GM23338 (cell line): Measurements from ENCODE around the gene YAP1. TPM values are rescaled to one million over a fixed set of nuclear protein-coding genes. Genes with fewer than 3 reads are reported as not detected.

Source experiments
- ATAC-seq: fragments of 200-7000 bp; cut with Tn5 transposase; 3 replicates; pipeline ENCODE4 v1.9.1; 2020
- DNase-seq: peaks from one replicate; pipeline ENCODE4 v3.0.0-alpha.2; 2015; ENCODE audit warnings: low spot score
- H2AFZ ChIP-seq: fragments of 200-600 bp; sonication (generic); 2 replicates; pipeline ENCODE4 v1.8.0; 2016; ENCODE audit warnings: antibody characterized with exemption, mild to moderate bottlenecking, moderate library complexity
- H3F3A ChIP-seq: fragments of 200-600 bp; sonication (generic); replicated peaks from 2 replicates; pipeline ENCODE4 v1.8.0; 2017; ENCODE audit warnings: antibody characterized with exemption, mixed run types, low read depth
- H3K27ac ChIP-seq: fragments of 200-600 bp; sonication (generic); 2 replicates; pipeline ENCODE4 v1.6.1; 2016; ENCODE audit warnings: low read depth
- H3K27me3 ChIP-seq: fragments of 200-600 bp; sonication (generic); 2 replicates; pipeline ENCODE4 v1.8.0; 2016; ENCODE audit warnings: mild to moderate bottlenecking, mixed run types, moderate library complexity; ENCODE audit not compliant: insufficient read depth
- H3K36me3 ChIP-seq: fragments of 200-600 bp; sonication (generic); 2 replicates; pipeline ENCODE4 v1.8.0; 2016; ENCODE audit warnings: mild to moderate bottlenecking; ENCODE audit not compliant: insufficient read depth
- H3K4me1 ChIP-seq: fragments of 200-600 bp; sonication (generic); 2 replicates; pipeline ENCODE4 v1.8.0; 2016; ENCODE audit warnings: mild to moderate bottlenecking, moderate library complexity; ENCODE audit not compliant: insufficient read depth
- H3K4me2 ChIP-seq: fragments of 200-600 bp; sonication (generic); 2 replicates; pipeline ENCODE4 v1.7.1; 2017; ENCODE audit warnings: mixed run types
- H3K4me3 ChIP-seq: fragments of 200-600 bp; sonication (generic); 2 replicates; pipeline ENCODE4 v1.6.1; 2016; ENCODE audit warnings: mixed run types
- H3K79me2 ChIP-seq: fragments of 200-600 bp; sonication (generic); replicated peaks from 2 replicates; pipeline ENCODE4 v1.8.0; 2017; ENCODE audit warnings: mild to moderate bottlenecking; ENCODE audit not compliant: insufficient read depth
- H3K9me2 ChIP-seq: fragments of 200-600 bp; sonication (generic); 2 replicates; pipeline ENCODE4 v1.8.0; 2017; ENCODE audit not compliant: insufficient read depth
- H4K20me1 ChIP-seq: fragments of 200-600 bp; sonication (generic); replicated peaks from 2 replicates; pipeline ENCODE4 v1.8.0; 2017; ENCODE audit warnings: mild to moderate bottlenecking; ENCODE audit not compliant: insufficient read depth
- H3K27ac Mint-ChIP-seq: 2 replicates; pipeline ENCODE4 v1.8.0; 2020; ENCODE audit warnings: inconsistent platforms, mild to moderate bottlenecking, moderate library complexity, mixed read lengths
- H3K27me3 Mint-ChIP-seq: 3 replicates; pipeline ENCODE4 v1.8.0; 2022; ENCODE audit warnings: low read depth, mild to moderate bottlenecking, moderate library complexity, mixed read lengths, inconsistent platforms; ENCODE audit not compliant: insufficient read depth, poor library complexity
- H3K36me3 Mint-ChIP-seq: 3 replicates; pipeline ENCODE4 v1.8.0; 2021; ENCODE audit warnings: low read depth, mild to moderate bottlenecking, inconsistent platforms, moderate library complexity, mixed read lengths
- H3K4me1 Mint-ChIP-seq: 3 replicates; pipeline ENCODE4 v1.8.0; 2020; ENCODE audit warnings: mild to moderate bottlenecking, inconsistent platforms, mixed read lengths
- H3K4me3 Mint-ChIP-seq: 3 replicates; pipeline ENCODE4 v1.8.0; 2021; ENCODE audit warnings: moderate library complexity, mild to moderate bottlenecking, inconsistent platforms, mixed read lengths
- H3K9me3 Mint-ChIP-seq: 3 replicates; pipeline ENCODE4 v1.8.0; 2020; ENCODE audit warnings: moderate library complexity, mild to moderate bottlenecking, inconsistent platforms, mixed read lengths
- CTCF ChIP-seq, 2 experiments: fragments of 200-600 bp in 1 of 2; sonication (generic) in 1 of 2; conservative IDR thresholded peaks; 2 replicates each; pipeline versions ENCODE4 v1.5.1 to v1.6.1; 2016 to 2017; ENCODE audit warnings: antibody characterized with exemption in 2 of 2, low read depth in 2 of 2, mild to moderate bottlenecking in 2 of 2, moderate library complexity in 1 of 2
- EZH2phosphoT487 ChIP-seq: fragments of 200-600 bp; sonication (generic); IDR thresholded peaks from one replicate; pipeline ENCODE4 v1.8.1; 2018; ENCODE audit warnings: antibody characterized with exemption; ENCODE audit not compliant: unreplicated experiment
- JUNB ChIP-seq: IDR thresholded peaks from one replicate; pipeline ENCODE4 v1.6.1; 2016; ENCODE audit warnings: antibody characterized with exemption; ENCODE audit not compliant: unreplicated experiment
- REST ChIP-seq: IDR thresholded peaks from one replicate; pipeline ENCODE4 v1.6.1; 2018; ENCODE audit warnings: antibody characterized with exemption; ENCODE audit not compliant: unreplicated experiment
- ZNF114 ChIP-seq: fragments of 250-450 bp; sonication (Bioruptor Pico); IDR thresholded peaks from 2 replicates; pipeline ENCODE4 v1.5.0; 2020; ENCODE audit warnings: mild to moderate bottlenecking, moderate library complexity
- ZNF462 ChIP-seq: fragments of 250-450 bp; sonication (Bioruptor Pico); IDR thresholded peaks from 2 replicates; pipeline ENCODE4 v1.5.0; 2020; ENCODE audit warnings: mild to moderate bottlenecking, moderate library complexity
- polyA plus RNA-seq: library from polyadenylated mRNA; unstranded; fragments of >200 nt; fragmentation: Nextera tagmentation; extraction: Ambion mirVana; gene quantifications from 2 replicates; pipeline ENCODE4 v1.2.1, GENCODE V29; 2016
- total RNA-seq: library from RNA; depleted of rRNA; stranded (reverse); fragments of >200 nt; shearing (Covaris generic); gene quantifications from 2 replicates; pipeline ENCODE4 v1.2.3, GENCODE V29; 2014

YAP1 gene
- total and polyA plus RNA-seq, 2 experiments from 2014 or later: 17.2 to 155 TPM

GRCh38 chr11:102070766-102071165 lies 39.5 kb upstream of the YAP1 start:
- no peaks in the 10 kb centered on the region for H3K27me3 Mint-ChIP-seq
- H3K36me3 Mint-ChIP-seq: peaks cover 15% of the 10 kb centered on the region
- Histone ChIP-seq H3K4me2 (no peak overlapping the region), H4K20me1 (no peaks in the 10 kb centered on the region), H3K79me2 (no peaks in the 10 kb centered on the region), H3K36me3 (no peaks in the 10 kb centered on the region), H3K4me1 (no peaks in the 10 kb centered on the region), H3K9me2 (no peaks in the 10 kb centered on the region), H3K27ac (no peak overlapping the region), H3K4me3 (no peak overlapping the region), H3F3A (no peaks in the 10 kb centered on the region), H2AFZ (no peak overlapping the region), H3K27me3 (no peaks in the 10 kb centered on the region)
- no peak for ATAC-seq
- DNase-seq: no peak
- peaks cover 3% of the 10 kb centered on the region; the same call in 2 of the 3 replicates for H3K4me1 Mint-ChIP-seq
- H3K4me3 Mint-ChIP-seq: no peak overlapping the region
- H3K9me3 Mint-ChIP-seq: peaks cover 26% of the 10 kb centered on the region
- H3K27ac Mint-ChIP-seq: no peak overlapping the region
- no peak for TF ChIP-seq CTCF (conservative IDR thresholded peaks at IDR 0.05; ENCODE audit: low read depth in 2 of 2)
- TF ChIP-seq REST: no peak
- TF ChIP-seq ZNF462: no peak
- TF ChIP-seq EZH2phosphoT487: no peak
- no peak for TF ChIP-seq JUNB
- TF ChIP-seq ZNF114 (CRISPR knock-in tag): no peak
